Measurements from ENCODE around the gene ZCCHC7. TPM values are rescaled to one million over a fixed set of nuclear protein-coding genes. Genes with fewer than 3 reads are reported as not detected.

Gene ZCCHC7
- total RNA-seq, 1 donor from 2014 or later: 21.7 TPM

DNA sequence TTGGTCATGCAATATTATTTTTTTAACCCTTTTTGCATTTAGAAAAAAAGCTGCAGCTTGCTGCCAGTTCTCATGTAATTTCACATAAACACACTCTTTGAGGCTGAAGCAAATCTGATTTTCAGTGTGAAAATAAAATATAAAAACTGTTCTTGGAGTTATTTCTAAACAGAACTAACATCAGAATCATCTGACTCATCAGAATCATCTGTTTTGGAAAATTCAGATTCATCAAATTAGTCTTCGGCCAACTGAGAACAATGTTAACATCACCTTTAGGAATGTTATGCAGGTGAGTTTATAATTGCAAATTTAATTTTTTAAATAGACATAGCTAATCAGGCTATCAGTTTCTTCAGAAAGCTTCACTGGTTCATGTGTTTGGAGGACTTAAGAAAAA, 45.3 kb downstream of the ZCCHC7 start:
- Histone ChIP-seq H3K79me2 (ENCODE audit: insufficient read depth, low read length) (peaks cover 6% of the 10 kb centered on the region), H3K4me1 (ENCODE audit: insufficient read depth, low read length) (no peaks in the 10 kb centered on the region), H3K4me3 (ENCODE audit: insufficient read depth, low read depth, low read length) (no peak overlapping the region), H3K9me3 (ENCODE audit: insufficient read depth, low read depth, low read length) (no peaks in the 10 kb centered on the region), H3K27ac (ENCODE audit: low read depth, low read length) (no peak overlapping the region), H3K36me3 (ENCODE audit: insufficient read depth, low read length) (peaks cover 3% of the 10 kb centered on the region), H4K20me1 (ENCODE audit: insufficient read depth, low read length) (peaks cover 9% of the 10 kb centered on the region), H3K9ac (ENCODE audit: low read length) (no peak overlapping the region), H2AFZ (ENCODE audit: low read depth, low read length) (no peak overlapping the region), H3K27me3 (ENCODE audit: insufficient read depth, low read length) (no peaks in the 10 kb centered on the region), H3K4me2 (ENCODE audit: low read length) (no peak overlapping the region)
- DNase-seq (ENCODE audit: low read depth) (no peak), FAIRE-seq (no peak)
- H3K27ac Mint-ChIP-seq (ENCODE audit: unreplicated experiment): no peak overlapping the region
- no peak overlapping the region for H3K4me3 Mint-ChIP-seq (ENCODE audit: unreplicated experiment)
- no peaks in the 10 kb centered on the region for H3K9me3 Mint-ChIP-seq (ENCODE audit: unreplicated experiment)
- no peaks in the 10 kb centered on the region for H3K4me1 Mint-ChIP-seq (ENCODE audit: low read depth, unreplicated experiment)
- no peaks in the 10 kb centered on the region for H3K27me3 Mint-ChIP-seq (ENCODE audit: low read depth, unreplicated experiment)
- peaks cover 4% of the 10 kb centered on the region for H3K36me3 Mint-ChIP-seq (ENCODE audit: low read depth, unreplicated experiment)
- TF ChIP-seq, protein P1, sequence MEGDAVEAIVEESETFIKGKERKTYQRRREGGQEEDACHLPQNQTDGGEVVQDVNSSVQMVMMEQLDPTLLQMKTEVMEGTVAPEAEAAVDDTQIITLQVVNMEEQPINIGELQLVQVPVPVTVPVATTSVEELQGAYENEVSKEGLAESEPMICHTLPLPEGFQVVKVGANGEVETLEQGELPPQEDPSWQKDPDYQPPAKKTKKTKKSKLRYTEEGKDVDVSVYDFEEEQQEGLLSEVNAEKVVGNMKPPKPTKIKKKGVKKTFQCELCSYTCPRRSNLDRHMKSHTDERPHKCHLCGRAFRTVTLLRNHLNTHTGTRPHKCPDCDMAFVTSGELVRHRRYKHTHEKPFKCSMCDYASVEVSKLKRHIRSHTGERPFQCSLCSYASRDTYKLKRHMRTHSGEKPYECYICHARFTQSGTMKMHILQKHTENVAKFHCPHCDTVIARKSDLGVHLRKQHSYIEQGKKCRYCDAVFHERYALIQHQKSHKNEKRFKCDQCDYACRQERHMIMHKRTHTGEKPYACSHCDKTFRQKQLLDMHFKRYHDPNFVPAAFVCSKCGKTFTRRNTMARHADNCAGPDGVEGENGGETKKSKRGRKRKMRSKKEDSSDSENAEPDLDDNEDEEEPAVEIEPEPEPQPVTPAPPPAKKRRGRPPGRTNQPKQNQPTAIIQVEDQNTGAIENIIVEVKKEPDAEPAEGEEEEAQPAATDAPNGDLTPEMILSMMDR (IDR thresholded peaks at IDR 0.05; ENCODE audit: insufficient read depth, low read depth, low read length): no peak
- no peak for TF ChIP-seq EZH2 (IDR thresholded peaks at IDR 0.05; ENCODE audit: insufficient read depth, low read length)

DNA sequence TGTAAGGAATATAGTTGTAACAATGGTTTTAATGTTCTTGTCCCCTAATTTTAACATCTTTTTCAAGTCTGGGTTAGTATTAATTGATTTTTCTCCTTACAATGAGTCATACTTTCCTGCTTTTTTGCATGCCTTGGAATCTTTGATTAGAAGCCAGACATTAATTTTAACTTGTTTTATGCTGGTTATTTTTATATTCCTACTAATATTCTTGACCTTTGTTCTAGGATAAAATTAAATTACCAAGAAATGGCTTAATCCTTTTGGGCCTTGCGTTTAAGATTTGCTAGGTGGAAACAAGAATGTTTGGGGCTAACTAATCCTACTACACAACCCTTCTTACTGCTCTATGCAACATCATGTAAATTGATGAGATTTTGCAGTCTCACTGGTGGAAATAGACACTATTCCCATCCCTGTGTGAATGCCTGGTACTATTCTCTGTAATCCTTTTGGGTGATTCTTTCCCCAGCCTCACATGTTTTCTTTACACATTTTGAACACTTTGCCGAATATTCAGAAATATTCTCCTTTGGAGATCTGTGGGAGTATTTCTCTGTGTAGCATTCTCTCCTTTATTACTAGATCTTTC, 47.2 kb downstream of the ZCCHC7 start:
- H3K27me3 Mint-ChIP-seq (ENCODE audit: low read depth, unreplicated experiment): no peaks in the 10 kb centered on the region
- H3K9ac ChIP-seq (ENCODE audit: low read length): no peak overlapping the region
- no peak for DNase-seq (ENCODE audit: low read depth)
- no peaks in the 10 kb centered on the region for H3K27me3 ChIP-seq (ENCODE audit: insufficient read depth, low read length)
- peaks cover 7% of the 10 kb centered on the region for H3K79me2 ChIP-seq (ENCODE audit: insufficient read depth, low read length)
- TF ChIP-seq, protein P1 (IDR thresholded peaks at IDR 0.05; ENCODE audit: insufficient read depth, low read depth, low read length): no peak
- TF ChIP-seq EZH2 (IDR thresholded peaks at IDR 0.05; ENCODE audit: insufficient read depth, low read length): no peak
- no peak overlapping the region for H3K4me3 ChIP-seq (ENCODE audit: insufficient read depth, low read depth, low read length)
- H3K4me1 ChIP-seq (ENCODE audit: insufficient read depth, low read length): no peaks in the 10 kb centered on the region
- H3K9me3 ChIP-seq (ENCODE audit: insufficient read depth, low read depth, low read length): no peaks in the 10 kb centered on the region
- no peak overlapping the region for H3K27ac ChIP-seq (ENCODE audit: low read depth, low read length)
- no peak overlapping the region for H3K27ac Mint-ChIP-seq (ENCODE audit: unreplicated experiment)
- no peak overlapping the region for H2AFZ ChIP-seq (ENCODE audit: low read depth, low read length)
- no peak for FAIRE-seq
- H3K4me1 Mint-ChIP-seq (ENCODE audit: low read depth, unreplicated experiment): no peaks in the 10 kb centered on the region
- H3K36me3 Mint-ChIP-seq (ENCODE audit: low read depth, unreplicated experiment): peaks cover 4% of the 10 kb centered on the region
- peaks cover 3% of the 10 kb centered on the region for H3K36me3 ChIP-seq (ENCODE audit: insufficient read depth, low read length)
- no peak overlapping the region for H3K4me3 Mint-ChIP-seq (ENCODE audit: unreplicated experiment)
- no peak overlapping the region for H3K4me2 ChIP-seq (ENCODE audit: low read length)
- peaks cover 10% of the 10 kb centered on the region for H4K20me1 ChIP-seq (ENCODE audit: insufficient read depth, low read length)
- H3K9me3 Mint-ChIP-seq (ENCODE audit: unreplicated experiment): no peaks in the 10 kb centered on the region

DNA sequence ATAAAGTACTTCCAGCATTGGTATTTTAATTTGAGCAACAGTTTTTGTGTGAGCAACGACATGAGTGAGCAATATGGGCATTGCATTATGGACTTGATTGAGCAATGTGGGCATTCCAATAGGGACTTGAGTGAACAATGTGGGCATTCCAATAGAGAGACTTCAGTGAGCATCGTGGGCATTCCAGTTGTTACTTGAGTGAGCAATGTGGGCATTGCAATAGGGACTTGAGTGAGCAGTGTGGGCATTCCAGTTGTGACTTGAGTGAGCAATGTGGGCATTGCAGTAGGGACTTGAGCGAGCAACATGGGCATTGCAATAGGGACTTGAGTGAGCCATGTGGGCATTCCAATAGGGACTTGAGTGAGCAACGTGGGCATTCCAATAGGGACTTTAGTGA, 52.2 kb downstream of the ZCCHC7 start:
- Histone ChIP-seq H3K27me3 (ENCODE audit: insufficient read depth, low read length) (no peaks in the 10 kb centered on the region), H3K36me3 (ENCODE audit: insufficient read depth, low read length) (no peaks in the 10 kb centered on the region), H2AFZ (ENCODE audit: low read depth, low read length) (no peak overlapping the region), H3K27ac (ENCODE audit: low read depth, low read length) (no peak overlapping the region), H3K4me3 (ENCODE audit: insufficient read depth, low read depth, low read length) (no peak overlapping the region), H3K4me2 (ENCODE audit: low read length) (no peak overlapping the region), H4K20me1 (ENCODE audit: insufficient read depth, low read length) (peaks cover 13% of the 10 kb centered on the region), H3K9ac (ENCODE audit: low read length) (no peak overlapping the region), H3K9me3 (ENCODE audit: insufficient read depth, low read depth, low read length) (no peaks in the 10 kb centered on the region), H3K4me1 (ENCODE audit: insufficient read depth, low read length) (peaks cover 5% of the 10 kb centered on the region), H3K79me2 (ENCODE audit: insufficient read depth, low read length) (peaks cover 20% of the 10 kb centered on the region)
- FAIRE-seq (no peak), DNase-seq (ENCODE audit: low read depth) (no peak)
- TF ChIP-seq, protein P1 (IDR thresholded peaks at IDR 0.05; ENCODE audit: insufficient read depth, low read depth, low read length): no peak
- no peak for TF ChIP-seq EZH2 (IDR thresholded peaks at IDR 0.05; ENCODE audit: insufficient read depth, low read length)
- Mint-ChIP-seq H3K4me3 (ENCODE audit: unreplicated experiment) (no peak overlapping the region), H3K27ac (ENCODE audit: unreplicated experiment) (no peak overlapping the region), H3K36me3 (ENCODE audit: low read depth, unreplicated experiment) (peaks cover 6% of the 10 kb centered on the region), H3K4me1 (ENCODE audit: low read depth, unreplicated experiment) (peaks cover 2% of the 10 kb centered on the region), H3K9me3 (ENCODE audit: unreplicated experiment) (no peaks in the 10 kb centered on the region), H3K27me3 (ENCODE audit: low read depth, unreplicated experiment) (no peaks in the 10 kb centered on the region)

Data from astrocyte (in vitro differentiated cells and primary cell).